DLD1 (cell line): ENCODE data around the gene COMT.

Source experiments
- in situ Hi-C: cut with HindIII; loops from 2 replicates; pipeline ENCODE4 v1.10.0; 2017; ENCODE audit warnings: low sequenced_read_pairs

Gene COMT

GRCh38 chr22:20009018-20009491 lies 67.5 kb downstream of the COMT start:
- in situ Hi-C loops: no loop called here

GRCh38 chr22:20009582-20010306 lies 68.2 kb downstream of the COMT start:
- in situ Hi-C loops: no loop called here

- in situ Hi-C loops: no loop called here
Observed at GRCh38 chr22:20010307-20011122, 68.9 kb downstream of the COMT start.

- in situ Hi-C loops: no loop called here
Observed at GRCh38 chr22:20011123-20011992, 69.8 kb downstream of the COMT start.

GRCh38 chr22:20011993-20012740 lies 70.6 kb downstream of the COMT start:
- in situ Hi-C loops: no loop called here

- in situ Hi-C loops: no loop called here
Observed at GRCh38 chr22:20012741-20013331, 71.3 kb downstream of the COMT start.

- in situ Hi-C loops: no loop called here
Observed at GRCh38 chr22:20013382-20013871, 71.9 kb downstream of the COMT start.

GRCh38 chr22:20014526-20015186 lies 73.1 kb downstream of the COMT start:
- in situ Hi-C loops: no loop called here

GRCh38 chr22:20015187-20015625 lies 73.6 kb downstream of the COMT start:
- in situ Hi-C loops: no loop called here

GRCh38 chr22:20015971-20016733 lies 74.6 kb downstream of the COMT start:
- in situ Hi-C loops: no loop called here

- in situ Hi-C loops: no loop called here
Observed at GRCh38 chr22:20016734-20017621, 75.4 kb downstream of the COMT start, which contains the start of gene ARVCF. Gene ARVCF, minus strand, starts transcription at chr22:20016823. Its CDS starts 26,029 bp downstream, at chr22:19990794.

- in situ Hi-C loops: no loop called here
Observed at GRCh38 chr22:20017622-20017958, 76.0 kb downstream of the COMT start.

GRCh38 chr22:20018001-20018400 lies 76.4 kb downstream of the COMT start:
- in situ Hi-C loops: no loop called here
